Measurements from ENCODE around the gene SAXO1. TPM values are rescaled to one million over a fixed set of nuclear protein-coding genes. Genes with fewer than 3 reads are reported as not detected.

The SAXO1 gene
- total RNA-seq, 2 experiments from 2014 or later = 0.07 TPM; not detected in 1

- no peak for TF ChIP-seq CTCF (IDR thresholded peaks at IDR 0.05)
- intact Hi-C loops (cut with micrococcal nuclease) = no loop called here
- H3K36me3 Mint-ChIP-seq (ENCODE audit: low read depth) = no peaks in the 10 kb centered on the region
- no peaks in the 10 kb centered on the region for H3K9me3 Mint-ChIP-seq
- H3K27me3 Mint-ChIP-seq = peaks cover 1% of the 10 kb centered on the region
- H3K4me1 Mint-ChIP-seq (ENCODE audit: low read depth) = peaks cover 6% of the 10 kb centered on the region
- DNase-seq = no peak
- no peak overlapping the region for H3K4me3 Mint-ChIP-seq
- no peak overlapping the region for H3K27ac Mint-ChIP-seq
- POLR2A ChIA-PET = no interaction called here
- CTCF ChIA-PET = interaction anchor here (1.0 kb wide), 1 partner anchor 49 kb away, joined by 5 read pairs; no protein-coding TSS in a partner anchor
- ATAC-seq = no peak
These were observed 53.6 kb downstream of the SAXO1 start for GRCh38 chr9:18979367-18979766.

DNA sequence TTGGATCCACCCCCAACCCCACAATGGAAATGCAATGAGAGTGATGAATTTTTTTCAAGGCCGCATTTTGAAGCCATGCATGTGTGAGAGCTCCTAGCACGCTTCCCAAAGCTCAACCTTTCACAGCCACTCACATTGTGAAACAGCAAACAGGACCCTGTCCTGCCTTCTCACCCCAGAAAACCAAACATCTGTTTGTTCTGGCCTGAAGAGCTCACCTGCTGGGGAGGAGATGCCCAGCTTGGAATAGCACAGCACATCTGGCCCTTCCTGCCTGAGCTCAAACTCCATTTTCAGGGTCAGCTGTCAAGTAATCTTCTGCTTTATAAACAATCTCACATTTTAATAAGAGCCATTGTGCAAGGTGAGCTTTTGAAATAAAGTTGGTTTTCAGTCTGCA is 54.8 kb downstream of the SAXO1 start:
- ChIA-PET POLR2A (interaction anchor here (0.6 kb wide), 1 partner anchor 24 kb away, joined by 3 read pairs; no protein-coding TSS in a partner anchor), CTCF (no interaction called here)
- TF ChIP-seq CTCF (IDR thresholded peaks at IDR 0.05) = no peak
- no peaks in the 10 kb centered on the region for H3K36me3 Mint-ChIP-seq (ENCODE audit: low read depth)
- intact Hi-C loops (cut with micrococcal nuclease) = no loop called here
- ATAC-seq (no peak), DNase-seq (no peak)
- no peak overlapping the region for H3K4me3 Mint-ChIP-seq
- H3K4me1 Mint-ChIP-seq (ENCODE audit: low read depth) = peaks cover 6% of the 10 kb centered on the region
- H3K9me3 Mint-ChIP-seq = no peaks in the 10 kb centered on the region
- peaks cover 1% of the 10 kb centered on the region for H3K27me3 Mint-ChIP-seq
- H3K27ac Mint-ChIP-seq = no peak overlapping the region

- ATAC-seq = no peak
- Mint-ChIP-seq H3K4me1 (ENCODE audit: low read depth) (peaks cover 6% of the 10 kb centered on the region), H3K27ac (no peak overlapping the region), H3K27me3 (peaks cover 6% of the 10 kb centered on the region), H3K4me3 (no peak overlapping the region), H3K9me3 (no peaks in the 10 kb centered on the region), H3K36me3 (ENCODE audit: low read depth) (no peaks in the 10 kb centered on the region)
- TF ChIP-seq CTCF (IDR thresholded peaks at IDR 0.05) = no peak
- intact Hi-C loops (cut with micrococcal nuclease) = no loop called here
- ChIA-PET POLR2A (no interaction called here), CTCF (no interaction called here)
- DNase-seq = no peak
These were observed 56.1 kb downstream of the SAXO1 start for GRCh38 chr9:18976709-18977531.

DNA sequence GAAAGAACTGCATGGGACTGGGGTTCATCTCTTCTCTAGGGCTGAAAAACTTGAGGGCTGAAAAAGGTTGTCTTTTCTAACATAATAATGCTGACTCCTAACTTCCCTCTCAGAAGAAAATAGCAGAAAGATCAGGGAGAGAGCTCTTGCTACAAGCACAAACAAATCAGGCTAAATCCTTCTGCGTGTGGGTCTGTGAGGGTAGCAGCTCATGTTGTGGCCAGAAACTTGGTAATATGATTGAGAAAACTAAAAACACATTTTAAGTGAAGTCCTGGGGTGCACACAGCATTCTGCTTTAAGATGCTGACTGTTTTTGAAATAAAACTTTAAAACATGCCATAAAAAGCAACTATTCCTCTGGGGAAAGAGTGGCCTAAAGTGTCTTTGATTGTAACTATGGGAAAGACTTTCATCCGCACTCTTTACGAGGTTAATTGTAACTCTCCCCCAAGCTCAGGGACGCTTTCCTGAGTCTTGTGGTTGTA is 56.7 kb downstream of the SAXO1 start:
- Mint-ChIP-seq H3K4me1 (ENCODE audit: low read depth) (peaks cover 6% of the 10 kb centered on the region), H3K9me3 (no peaks in the 10 kb centered on the region), H3K27ac (no peak overlapping the region), H3K27me3 (peaks cover 6% of the 10 kb centered on the region), H3K4me3 (no peak overlapping the region), H3K36me3 (ENCODE audit: low read depth) (no peaks in the 10 kb centered on the region)
- CTCF ChIA-PET = no interaction called here
- ATAC-seq (no peak), DNase-seq (no peak)
- TF ChIP-seq CTCF (IDR thresholded peaks at IDR 0.05) = no peak
- intact Hi-C loops (cut with micrococcal nuclease) = no loop called here
- POLR2A ChIA-PET = no interaction called here

GRCh38 chr9:18973348-18973747 is 59.7 kb downstream of the SAXO1 start:
- ChIA-PET CTCF (no interaction called here), POLR2A (no interaction called here)
- no peak overlapping the region for H3K27ac Mint-ChIP-seq
- DNase-seq (no peak), ATAC-seq (no peak)
- peaks cover 11% of the 10 kb centered on the region for H3K27me3 Mint-ChIP-seq
- H3K9me3 Mint-ChIP-seq = no peaks in the 10 kb centered on the region
- no peaks in the 10 kb centered on the region for H3K36me3 Mint-ChIP-seq (ENCODE audit: low read depth)
- intact Hi-C loops (cut with micrococcal nuclease) = no loop called here
- H3K4me3 Mint-ChIP-seq = no peak overlapping the region
- no peak for TF ChIP-seq CTCF (IDR thresholded peaks at IDR 0.05)
- peaks cover 6% of the 10 kb centered on the region for H3K4me1 Mint-ChIP-seq (ENCODE audit: low read depth)
